ENCODE data around the gene HSPA14. TPM values are rescaled to one million over a fixed set of nuclear protein-coding genes. Genes with fewer than 3 reads are reported as not detected.

The HSPA14 gene
- total and polyA plus RNA-seq, 2 of the 8 experiments (the other 6 are each of a cell fraction or from before 2014, with no cell fraction given), result 20.5 to 36.4 TPM

DNA sequence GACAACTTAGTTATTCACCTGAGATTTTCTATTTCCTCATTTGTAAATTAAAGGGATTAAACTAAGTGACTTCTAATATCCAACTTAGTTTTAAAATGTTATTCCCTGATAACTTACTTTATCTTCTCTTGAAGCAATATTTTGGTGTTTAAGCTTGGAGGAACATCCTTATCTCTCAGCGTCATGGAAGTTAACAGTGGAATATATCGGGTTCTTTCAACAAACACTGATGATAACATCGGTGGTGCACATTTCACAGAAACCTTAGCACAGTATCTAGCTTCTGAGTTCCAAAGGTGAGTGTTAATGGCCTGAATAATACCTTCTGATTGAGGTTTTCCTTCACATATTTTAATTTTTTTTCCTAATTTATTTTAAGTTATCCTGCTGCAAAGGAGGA is 14.1 kb downstream of the HSPA14 start:
- Histone ChIP-seq H3K56ac (replicated peaks; ENCODE audit: insufficient read length, low read depth, low read length) (no peak overlapping the region), H4K91ac (replicated peaks; ENCODE audit: insufficient read length, low read length) (no peak overlapping the region), H3K27me3 (replicated peaks in 1 of 4; ENCODE audit: control insufficient read depth in 3 of 4, extremely low read depth in 1 of 4, insufficient read depth in 3 of 4, low read length in 3 of 4) (no peaks in the 10 kb centered on the region), H3K9me3 (ENCODE audit: insufficient read depth in 2 of 2, low read depth in 1 of 2, low read length in 1 of 2) (no peaks in the 10 kb centered on the region), H3K23me2 (ENCODE audit: low read depth, low read length) (no peaks in the 10 kb centered on the region), H4K20me1 (replicated peaks in 1 of 2; ENCODE audit: control insufficient read depth in 1 of 2, insufficient read depth in 2 of 2, low read length in 2 of 2) (no peaks in the 10 kb centered on the region), H3K4me2 (ENCODE audit: insufficient read depth in 1 of 2, low read depth in 2 of 2, low read length in 2 of 2) (no peak overlapping the region), H3K4me1 (replicated peaks in 1 of 4; ENCODE audit: control insufficient read depth in 3 of 4, insufficient read depth in 4 of 4, low read length in 3 of 4) (no peaks in the 10 kb centered on the region), H3K18ac (ENCODE audit: extremely low read depth, low read length) (no peak overlapping the region), H2BK12ac (ENCODE audit: low read depth, low read length) (no peak overlapping the region), H3K4ac (replicated peaks; ENCODE audit: insufficient read length, low read depth, low read length) (no peak overlapping the region), H2AFZ (ENCODE audit: low read length) (no peak overlapping the region), H4K5ac (ENCODE audit: insufficient read length, low read depth, low read length) (no peak overlapping the region), H3K27ac (ENCODE audit: low read depth, low read length) (no peak overlapping the region), H3K4me3 (ENCODE audit: extremely low read depth in 1 of 4, insufficient read depth in 2 of 4, low read depth in 3 of 4, low read length in 4 of 4) (no peak overlapping the region), H3K14ac (ENCODE audit: insufficient read length) (no peak overlapping the region), H3K79me1 (ENCODE audit: low read depth, low read length) (no peaks in the 10 kb centered on the region), H2AK5ac (ENCODE audit: low read depth, low read length) (no peak overlapping the region), H3K36me3 (ENCODE audit: control insufficient read depth in 2 of 4, insufficient read depth in 4 of 4, low read length in 3 of 4) (peaks cover 0 to 35% (median 4%) of the 10 kb centered on the region in 4 experiments; a peak in 5 of 8 replicates), H4K8ac (ENCODE audit: extremely low read depth, insufficient read depth, low read length) (no peak overlapping the region), H2BK120ac (replicated peaks; ENCODE audit: low read depth, low read length) (no peak overlapping the region), H3K23ac (ENCODE audit: insufficient read length) (no peak overlapping the region), H3K9ac (replicated peaks in 1 of 4; ENCODE audit: extremely low read depth in 1 of 4, low read depth in 3 of 4, low read length in 3 of 4) (no peak overlapping the region), H3K79me2 (ENCODE audit: control insufficient read depth in 1 of 2, insufficient read depth in 2 of 2, low read length in 2 of 2) (no peaks in the 10 kb centered on the region), H2BK15ac (ENCODE audit: low read length) (no peak overlapping the region), H2BK5ac (ENCODE audit: low read depth, low read length) (no peak overlapping the region), H2BK20ac (ENCODE audit: low read length) (no peak overlapping the region)
- ChIA-PET POLR2A (ENCODE audit: partially characterized antibody) (interaction anchor here (0.9 to 2.0 kb wide), 3 partner anchors 10 to 26 kb away, joined by 3 to 6 read pairs (median 3); partner anchors contain the start of gene SUV39H2), CTCF (ENCODE audit: partially characterized antibody) (interaction anchor here (1.2 kb wide), 1 partner anchor 10 kb away, joined by 6 read pairs; no protein-coding TSS in a partner anchor)
- WGBS, 2 experiments (ENCODE audit: extremely low coverage in 1 of 2, insufficient coverage in 1 of 2, insufficient read length in 1 of 2, insufficient replicate concordance in 2 of 2, low coverage in 1 of 2, low lambda C conversion rate in 2 of 2, missing lambda C conversion rate in 1 of 2), result 97% methylated on average over 3 of the region's 3 CpGs; no CpG with 5 or more reads in 1 of the 2 experiments
- FAIRE-seq (no peak), DNase-seq (ENCODE audit: low read depth in 1 of 2, low spot score in 2 of 2) (no peak)
- TF ChIP-seq SP2 (IDR thresholded peaks at IDR 0.05; ENCODE audit: low read length) (no peak), TBP (IDR thresholded peaks at IDR 0.05; ENCODE audit: low read depth, low read length) (no peak), CTBP2 (IDR thresholded peaks at IDR 0.05; ENCODE audit: borderline replicate concordance, insufficient read depth, insufficient read length, low read length) (no peak), POU5F1 (IDR thresholded peaks at IDR 0.05; ENCODE audit: low read depth, low read length) (no peak), SUZ12 (IDR thresholded peaks at IDR 0.05; ENCODE audit: low read length) (no peak), TCF12 (IDR thresholded peaks at IDR 0.05; ENCODE audit: low read depth, low read length) (no peak), KDM4A (IDR thresholded peaks at IDR 0.05; ENCODE audit: low read depth, low read length, severe bottlenecking) (no peak), SIX5 (IDR thresholded peaks at IDR 0.05; ENCODE audit: low read depth, low read length) (no peak)

Data from H1 (cell line).